ENCODE measurements around the gene PKHD1.

The PKHD1 gene

DNA sequence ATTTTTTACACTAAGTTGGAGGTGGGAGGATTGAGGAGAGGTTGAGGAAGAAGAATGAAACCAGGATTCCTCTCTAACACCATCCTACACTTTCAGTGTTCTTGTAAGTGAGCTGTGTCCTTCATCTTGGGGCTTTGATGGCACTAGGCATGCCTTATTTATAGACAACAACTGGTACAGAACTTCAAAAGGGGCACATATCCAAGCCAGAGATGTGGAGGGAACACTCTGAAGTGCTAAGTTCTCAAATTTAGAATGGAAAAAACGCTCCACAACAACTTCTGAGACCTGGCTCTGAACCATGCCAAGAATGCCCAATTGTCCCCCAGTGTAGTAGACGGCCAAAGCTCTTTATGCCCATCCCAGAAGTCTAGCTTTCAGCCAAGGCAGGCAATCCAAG, 16.2 kb upstream of the PKHD1 start:
- no peak for DNase-seq (ENCODE audit: low read depth, low spot score)

DNA sequence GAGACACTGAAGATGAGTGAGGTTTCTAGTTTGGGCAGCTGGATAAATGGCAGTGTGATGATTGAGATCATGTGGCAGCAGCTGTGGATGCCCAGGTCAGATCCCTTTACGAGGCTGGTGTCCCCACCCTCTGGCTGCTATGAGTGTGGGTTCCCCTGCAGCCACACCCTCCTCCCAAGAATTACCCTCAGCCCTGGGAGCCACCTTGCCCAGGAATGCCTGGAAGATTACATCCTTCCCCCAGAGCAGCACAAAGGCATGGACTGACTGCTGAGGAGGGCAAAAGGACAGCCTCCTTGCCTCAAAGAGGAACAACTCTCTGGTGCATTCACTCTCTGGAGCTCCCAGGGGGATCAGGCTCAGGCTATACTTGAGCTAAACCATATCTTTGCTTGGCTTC, 15.0 kb upstream of the PKHD1 start:
- no peak for DNase-seq (ENCODE audit: low read depth, low spot score)

- DNase-seq (ENCODE audit: low read depth, low spot score), result no peak
Observed at GRCh38 chr6:52098721-52099120, 11.3 kb upstream of the PKHD1 start.

DNA sequence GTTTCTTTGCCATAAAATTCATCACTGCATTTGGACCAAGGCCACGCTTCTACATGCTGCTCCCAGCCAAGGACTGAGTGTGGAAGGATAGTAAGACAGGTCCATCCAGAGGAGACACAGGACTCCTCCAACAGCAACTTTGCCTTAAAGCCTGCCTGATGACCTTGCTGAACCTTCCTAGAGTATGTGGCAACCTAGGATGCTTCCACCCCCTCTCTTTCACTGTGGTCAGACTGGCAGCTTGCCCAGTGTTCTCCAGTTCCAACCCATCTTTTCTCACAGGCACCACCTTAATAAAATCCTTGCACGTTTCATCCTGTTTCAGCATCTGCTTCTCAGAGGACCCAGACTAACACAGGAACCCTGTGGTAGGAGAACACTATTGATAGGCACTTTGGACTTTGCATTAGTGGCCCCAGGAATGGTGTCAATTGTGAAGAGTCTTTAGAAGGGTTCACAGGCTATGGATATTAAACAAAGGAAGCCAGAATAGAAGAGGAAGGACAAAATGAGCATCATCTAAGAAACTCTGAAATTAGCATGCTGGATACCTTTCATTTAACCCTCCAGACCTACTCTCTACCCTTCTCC, 2.4 kb upstream of the PKHD1 start:
- no peak for DNase-seq (ENCODE audit: low read depth, low spot score)

GRCh38 chr6:52086741-52087140, 672 bp downstream of the PKHD1 start:
- no peak for DNase-seq (ENCODE audit: low read depth, low spot score)

GRCh38 chr6:52081237-52081636, 6.2 kb downstream of the PKHD1 start:
- no peak for DNase-seq (ENCODE audit: low read depth, low spot score)

DNA sequence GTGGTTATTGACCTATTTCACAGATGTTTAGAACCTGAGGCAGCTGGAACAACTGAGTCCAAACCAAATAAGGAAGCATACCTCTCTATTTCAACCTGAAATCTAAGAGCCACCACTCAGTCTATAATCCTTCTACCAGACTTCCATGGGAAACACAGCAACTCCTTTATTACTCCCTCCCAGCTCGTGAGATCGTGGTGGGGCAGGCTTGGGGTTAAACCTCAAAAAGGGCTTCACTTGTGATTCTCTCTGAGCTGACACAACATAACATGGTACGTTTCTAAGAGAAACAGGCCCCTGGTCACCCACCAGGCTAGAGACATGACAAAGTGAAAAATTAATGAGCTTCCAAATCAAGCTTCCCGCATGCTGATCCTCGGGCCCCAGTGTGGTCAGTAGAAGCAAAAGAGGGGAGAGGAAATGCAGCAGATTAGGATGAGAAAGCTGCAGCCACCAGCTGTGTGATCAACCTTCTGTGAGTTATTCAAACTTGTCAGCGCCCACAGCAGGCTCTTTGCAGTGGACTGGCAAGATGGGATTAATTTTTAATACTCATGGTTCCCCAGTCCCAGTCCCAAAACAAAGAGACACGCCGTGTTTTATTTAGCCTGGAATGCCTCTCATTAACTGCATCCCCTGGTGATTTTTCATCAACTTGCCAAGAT, 9.3 kb downstream of the PKHD1 start:
- no peak for DNase-seq (ENCODE audit: low read depth, low spot score)

GRCh38 chr6:52077180-52077884, 10.1 kb downstream of the PKHD1 start:
- DNase-seq (ENCODE audit: low read depth, low spot score), result no peak

DNA sequence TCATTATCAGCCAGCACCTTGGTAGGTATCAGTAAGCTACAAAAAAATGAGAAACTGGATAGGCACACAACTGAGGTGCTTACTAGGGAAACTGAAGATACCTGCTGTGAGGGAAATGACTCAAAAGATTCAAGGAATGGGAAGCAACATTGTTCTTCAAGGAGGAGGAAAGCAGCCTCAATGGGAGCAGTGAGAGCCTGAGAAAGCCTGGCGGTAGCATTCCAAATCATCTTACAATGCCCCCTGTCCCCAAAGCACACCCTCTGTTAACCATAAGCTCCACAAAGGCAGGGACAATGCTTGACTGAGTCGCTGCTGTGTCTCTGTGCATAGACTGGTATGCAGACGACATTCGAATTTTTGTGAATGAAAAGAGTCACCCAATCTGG, 10.6 kb downstream of the PKHD1 start:
- no peak for DNase-seq (ENCODE audit: low read depth, low spot score)

GRCh38 chr6:52074716-52075115, 12.7 kb downstream of the PKHD1 start:
- DNase-seq (ENCODE audit: low read depth, low spot score), result no peak

DNA sequence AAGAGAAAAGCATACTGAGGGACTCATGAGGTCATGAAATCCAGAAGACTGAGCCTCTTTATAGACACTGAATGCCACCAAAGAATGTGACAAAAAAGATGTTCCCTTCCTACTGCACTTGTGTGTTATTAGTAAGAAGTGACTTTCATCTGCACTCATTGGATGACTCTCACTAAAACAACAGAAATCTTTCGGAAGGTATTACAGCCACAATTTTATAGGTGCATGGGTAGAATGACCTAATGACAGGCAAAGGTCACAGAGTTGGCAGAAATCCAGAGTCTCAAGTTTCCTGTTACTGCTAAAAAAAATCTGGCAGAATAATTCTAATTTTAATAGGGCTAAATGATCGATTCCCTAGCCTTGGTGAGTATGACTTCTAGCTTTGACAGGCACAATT, 13.3 kb downstream of the PKHD1 start:
- no peak for DNase-seq (ENCODE audit: low read depth, low spot score)

DNA sequence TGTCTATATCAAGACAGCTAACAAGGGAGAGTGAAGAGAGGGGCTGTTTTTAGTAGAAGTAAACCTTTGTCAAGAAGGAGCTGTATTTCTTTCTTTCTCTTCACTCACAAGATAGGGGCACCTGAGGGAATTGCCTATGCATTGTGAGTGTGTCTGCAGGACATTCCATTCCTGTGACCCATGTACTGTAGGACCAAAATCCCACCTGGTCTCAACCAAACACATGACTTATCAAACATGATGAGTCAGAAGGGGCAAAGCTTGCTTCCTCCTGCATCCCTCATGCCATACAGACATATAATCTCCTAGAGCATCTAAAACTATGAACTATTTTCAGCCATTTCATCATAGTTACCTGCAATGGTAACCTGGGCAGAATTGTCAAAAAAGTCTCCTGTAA, 21.8 kb downstream of the PKHD1 start:
- no peak for DNase-seq (ENCODE audit: low read depth, low spot score)

DNA sequence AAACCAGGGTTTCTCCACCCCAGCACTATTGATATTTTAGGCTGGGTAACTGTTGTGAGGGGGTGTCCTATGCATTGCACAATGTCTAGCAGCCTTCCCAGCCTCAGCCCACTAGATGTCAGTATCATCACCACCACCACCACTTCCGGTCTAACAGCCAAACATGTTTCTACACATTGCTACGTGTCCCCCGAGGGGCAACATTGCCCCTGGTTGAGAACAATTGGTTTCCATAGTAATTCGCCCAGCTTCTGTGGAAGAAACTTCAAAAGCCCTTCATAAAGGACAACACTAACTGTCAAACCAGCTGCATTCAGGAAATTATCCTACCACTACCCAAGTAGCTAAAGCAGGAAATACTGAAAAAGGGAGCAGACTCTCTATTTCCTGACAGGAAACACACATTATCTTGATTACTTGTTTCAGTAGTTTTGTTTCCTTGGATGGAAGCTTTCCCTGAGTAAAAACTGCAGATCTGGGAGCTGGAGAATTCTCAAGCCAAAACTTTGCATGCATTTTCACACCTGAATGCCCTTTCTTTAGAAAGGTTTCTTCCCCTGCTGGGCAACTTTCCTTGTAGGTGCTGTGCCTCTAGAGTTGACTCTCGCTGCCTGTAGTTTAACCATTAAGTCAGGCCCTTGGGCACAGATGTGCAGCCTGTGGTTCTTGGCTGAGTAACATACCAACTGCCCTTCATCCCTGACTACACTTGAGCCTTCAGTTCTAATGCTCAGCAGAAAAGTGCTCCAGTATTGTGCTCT, 23.6 kb downstream of the PKHD1 start:
- DNase-seq (ENCODE audit: low read depth, low spot score), result no peak

DNA sequence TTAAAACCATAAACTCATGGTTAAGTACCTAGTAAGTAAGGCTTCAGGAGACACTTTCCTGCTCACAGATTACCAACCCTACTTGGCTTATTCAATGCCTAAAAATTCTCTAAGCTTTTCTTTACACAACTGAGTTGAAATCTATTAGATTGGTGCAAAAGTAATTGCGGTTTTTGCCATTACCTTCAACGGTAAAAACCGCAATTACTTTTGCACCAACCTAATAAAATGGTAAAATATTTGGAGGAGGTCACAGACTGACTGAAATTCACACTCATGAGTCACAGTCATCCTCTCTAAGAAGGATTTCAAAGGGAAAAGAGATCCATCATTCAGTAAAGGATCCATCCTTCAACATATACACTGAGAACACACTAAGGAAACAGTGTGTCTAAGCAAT, 25.9 kb downstream of the PKHD1 start:
- no peak for DNase-seq (ENCODE audit: low read depth, low spot score)

GRCh38 chr6:52059821-52060220, 27.6 kb downstream of the PKHD1 start:
- no peak for DNase-seq (ENCODE audit: low read depth, low spot score)

DNA sequence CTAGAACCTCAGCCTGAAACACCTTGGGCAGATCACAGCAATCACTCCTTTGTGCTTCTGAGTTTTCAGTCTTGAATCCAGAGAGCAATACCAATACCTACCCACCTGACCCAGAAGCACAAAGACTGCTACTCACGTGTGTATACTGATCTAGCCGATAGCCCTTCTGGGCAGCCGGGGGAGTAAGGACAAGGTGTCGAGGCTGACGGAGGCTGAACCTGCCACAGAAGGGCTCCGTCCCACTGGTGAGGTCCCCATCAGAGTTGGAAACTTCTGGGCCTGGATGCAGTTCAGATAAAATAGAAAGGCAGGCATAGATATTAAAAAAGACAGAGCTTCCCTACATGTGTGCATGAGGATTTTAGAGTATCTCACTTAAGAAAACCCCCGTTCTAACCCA, 32.0 kb downstream of the PKHD1 start:
- no peak for DNase-seq (ENCODE audit: low read depth, low spot score)

- no peak for DNase-seq (ENCODE audit: low read depth, low spot score)
Observed at GRCh38 chr6:52053038-52053695, 34.2 kb downstream of the PKHD1 start.

- DNase-seq (ENCODE audit: low read depth, low spot score), result no peak
Observed at GRCh38 chr6:52050051-52050405, 37.4 kb downstream of the PKHD1 start.

DNA sequence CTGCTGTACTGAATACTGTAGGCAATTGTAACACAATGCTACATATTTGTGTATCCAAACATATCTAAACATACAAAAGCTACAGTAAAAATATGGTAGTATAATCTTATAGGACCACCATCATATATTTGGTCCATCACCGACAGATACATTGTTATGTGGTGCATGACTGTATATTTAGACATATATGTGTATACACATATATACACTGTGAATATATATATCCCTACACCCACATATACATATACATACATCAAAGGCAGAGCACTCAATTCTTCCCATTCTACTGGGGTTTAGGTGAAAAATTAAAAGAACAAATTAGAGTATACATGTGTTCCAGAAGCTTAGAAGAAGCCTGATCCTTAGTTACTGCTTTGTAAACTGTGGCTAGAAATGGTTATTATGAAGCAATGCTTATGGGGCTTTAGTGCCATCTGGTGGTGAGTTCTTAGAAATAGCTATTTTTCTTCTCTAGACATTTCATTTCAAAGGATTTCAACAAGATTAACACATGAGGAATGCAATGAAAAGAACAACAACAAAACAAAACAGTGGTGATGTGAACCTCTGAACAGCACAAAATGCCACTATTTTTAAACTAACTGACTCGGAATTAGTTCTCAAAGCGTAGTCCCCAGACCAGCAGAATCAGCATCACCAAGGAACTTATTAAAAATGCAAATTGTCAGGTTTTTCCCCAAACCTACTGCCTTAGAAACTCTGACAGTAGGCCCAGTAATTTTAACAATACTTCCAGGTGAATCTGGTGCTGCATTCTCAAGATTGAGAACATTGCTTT, 38.0 kb downstream of the PKHD1 start:
- DNase-seq (ENCODE audit: low read depth, low spot score), result no peak

- no peak for DNase-seq (ENCODE audit: low read depth, low spot score)
Observed at GRCh38 chr6:52046456-52046855, 41.0 kb downstream of the PKHD1 start.

- no peak for DNase-seq (ENCODE audit: low read depth, low spot score)
Observed at GRCh38 chr6:52045481-52045880, 41.9 kb downstream of the PKHD1 start.
